Spleen (tissue), 7 donors: ENCODE results near the gene ELFN2.

Source experiments
- CTCF ChIP-seq, 11 experiments: fragments of 200-600 bp in 7 of 11; fragments of 450-650 bp in 4 of 11; sonication (generic) in 4 of 11; IDR thresholded peaks in 8 of 11; conservative IDR thresholded peaks in 3 of 11; 1 replicate in 7 of 11; 2 replicates in 4 of 11; pipeline versions ENCODE4 v1.4.0 to v1.8.0; 2016 to 2021; ENCODE audit warnings: antibody characterized with exemption in 11 of 11, inconsistent platforms in 4 of 11, mild to moderate bottlenecking in 1 of 11
- POLR2A ChIP-seq, 3 donors: fragments of 450-650 bp; IDR thresholded peaks; one replicate each; pipeline ENCODE4 v1.5.1; 2017; ENCODE audit warnings: antibody characterized with exemption in 3 of 3, mild to moderate bottlenecking in 1 of 3
- donor health status: DM: no; HTN: no; CAD: no; lungs with moderate emphysema.
- donor health status: DM: no; HTN: no; CAD: no.
- donor health status: DM: no; HTN: no; CAD: no.

DNA sequence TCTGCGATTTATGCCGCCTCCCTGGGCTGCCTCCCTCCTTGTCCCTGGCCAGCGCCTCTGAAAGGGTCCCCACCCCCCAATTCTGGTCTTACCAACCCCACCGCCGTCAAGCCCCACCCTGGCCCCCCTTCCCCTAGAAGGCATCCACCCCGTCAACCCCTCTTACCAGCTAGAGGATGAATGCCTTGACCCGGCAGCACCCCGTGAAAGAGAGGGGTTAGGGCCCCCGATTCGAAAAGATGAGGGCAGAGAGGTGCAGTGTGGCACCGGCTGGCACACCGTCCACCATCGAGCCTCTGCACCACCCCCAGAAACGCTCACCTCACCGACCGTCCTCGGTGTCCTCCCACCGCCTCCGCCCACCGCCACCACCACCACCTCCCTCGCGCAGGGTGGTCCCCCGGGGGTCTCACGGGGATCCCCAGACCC, 559 bp downstream of the ELFN2 start:
- TF ChIP-seq POLR2A (IDR thresholded peaks at IDR 0.05) (no peak), CTCF (IDR thresholded peaks at IDR 0.05 in 8 of 11, conservative IDR thresholded peaks at IDR 0.05 in 3 of 11) (no peak)
